SU-DHL-6 (cell line): Measurements from ENCODE around the gene CAPN14.

Source experiments
- EZH2phosphoT487 ChIP-seq: fragments of 200-600 bp; sonication (generic), shearing (Covaris generic); conservative IDR thresholded peaks from 2 replicates; pipeline ENCODE4 v1.6.1; 2018; ENCODE audit warnings: mild to moderate bottlenecking, antibody characterized with exemption, low read length, moderate library complexity, mixed read lengths
- TF ChIP-seq, protein P1 (sequence below): fragments of 200-600 bp; sonication (generic); IDR thresholded peaks from one replicate; pipeline ENCODE4 v1.5.1; 2017; ENCODE audit warnings: antibody characterized with exemption, mild to moderate bottlenecking, low read length, moderate library complexity; ENCODE audit not compliant: insufficient read depth, poor library complexity, severe bottlenecking

DNA sequence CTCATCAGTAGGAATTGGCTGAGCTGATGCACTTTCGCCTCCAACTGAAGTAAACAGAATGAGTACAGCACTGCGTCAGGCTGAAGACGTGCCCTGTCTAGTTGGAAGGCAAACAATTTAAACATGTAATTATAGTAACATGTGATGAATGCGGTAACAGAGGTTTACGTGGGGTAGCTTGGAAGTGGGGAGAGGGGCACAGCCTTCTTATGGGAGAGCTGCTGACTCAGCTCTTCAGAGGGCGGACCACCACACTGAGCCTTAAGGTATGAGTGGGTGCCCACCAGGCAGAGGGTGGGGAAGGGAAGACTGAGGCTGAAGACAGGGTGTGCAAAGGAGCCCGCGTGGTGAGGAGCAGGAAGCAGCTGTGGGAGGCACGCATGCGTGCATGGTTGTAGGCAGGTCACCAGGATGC, 10.4 kb upstream of the CAPN14 start:
- TF ChIP-seq, protein P1, sequence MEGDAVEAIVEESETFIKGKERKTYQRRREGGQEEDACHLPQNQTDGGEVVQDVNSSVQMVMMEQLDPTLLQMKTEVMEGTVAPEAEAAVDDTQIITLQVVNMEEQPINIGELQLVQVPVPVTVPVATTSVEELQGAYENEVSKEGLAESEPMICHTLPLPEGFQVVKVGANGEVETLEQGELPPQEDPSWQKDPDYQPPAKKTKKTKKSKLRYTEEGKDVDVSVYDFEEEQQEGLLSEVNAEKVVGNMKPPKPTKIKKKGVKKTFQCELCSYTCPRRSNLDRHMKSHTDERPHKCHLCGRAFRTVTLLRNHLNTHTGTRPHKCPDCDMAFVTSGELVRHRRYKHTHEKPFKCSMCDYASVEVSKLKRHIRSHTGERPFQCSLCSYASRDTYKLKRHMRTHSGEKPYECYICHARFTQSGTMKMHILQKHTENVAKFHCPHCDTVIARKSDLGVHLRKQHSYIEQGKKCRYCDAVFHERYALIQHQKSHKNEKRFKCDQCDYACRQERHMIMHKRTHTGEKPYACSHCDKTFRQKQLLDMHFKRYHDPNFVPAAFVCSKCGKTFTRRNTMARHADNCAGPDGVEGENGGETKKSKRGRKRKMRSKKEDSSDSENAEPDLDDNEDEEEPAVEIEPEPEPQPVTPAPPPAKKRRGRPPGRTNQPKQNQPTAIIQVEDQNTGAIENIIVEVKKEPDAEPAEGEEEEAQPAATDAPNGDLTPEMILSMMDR: no peak
- TF ChIP-seq EZH2phosphoT487: no peak
